Pancreas (tissue), 10 donors: ENCODE measurements around the gene PRPF4. TPM values are rescaled to one million over a fixed set of nuclear protein-coding genes. Genes with fewer than 3 reads are reported as not detected.
"Not testable (repeated sequence)": the region's sequence is repeated elsewhere in the genome, so short reads cannot be mapped to it uniquely, and the experiment has no call there.

Experiments used
- ATAC-seq, 4 donors: fragments of 200-7000 bp; cut with Tn5 transposase; one replicate each; pipeline versions ENCODE4 v1.8.0 to v1.9.1; 2020; ENCODE audit warnings: mild to moderate bottlenecking in 4 of 4, moderate library complexity in 4 of 4
- DNase-seq, 6 donors: peaks; one replicate each; pipeline ENCODE4 v3.0.0-alpha.2; 2020
- FAIRE-seq: peaks from 2 replicates; lab custom pipeline; 2012; peaks lifted over from hg19 to GRCh38; lab: Jason Lieb, UNC
- H3K27ac ChIP-seq, 4 donors: fragments of 200-600 bp; sonication (generic); 1 replicate in 3 of 4; 2 replicates in 1 of 4; pipeline versions ENCODE4 v1.5.0 to v1.8.0; 2020
- H3K27me3 ChIP-seq, 4 donors: fragments of 200-600 bp; one replicate each; pipeline ENCODE4 v1.8.0; 2021
- H3K36me3 ChIP-seq, 3 donors: fragments of 200-600 bp; sonication (generic) in 1 of 3; one replicate each; pipeline versions ENCODE4 v1.5.0 to v1.8.0; 2020 to 2021
- H3K4me1 ChIP-seq, 3 donors: fragments of 200-600 bp; one replicate each; pipeline ENCODE4 v1.8.0; 2021
- H3K4me3 ChIP-seq, 4 donors: fragments of 200-600 bp; sonication (generic) in 2 of 4; one replicate each; pipeline versions ENCODE4 v1.5.0 to v1.8.0; 2020 to 2021
- H3K9me3 ChIP-seq, 4 donors: fragments of 200-600 bp; one replicate each; pipeline ENCODE4 v1.8.0; 2021
- WGBS, 2 donors: extraction: QIAGEN DNeasy Blood & Tissue Kit; methylation state at CpG; one replicate each; pipeline ENCODE4 v1.1.7; 2013; 5-methylcytosine and 5-hydroxymethylcytosine counted together
- intact Hi-C, 3 donors: fragments of 100-400 bp; cut with DNase I; formaldehyde crosslinking; loops; one replicate each; pipeline versions ENCODE4 v1.11.1 to v1.14.2; 2022
- polyA plus RNA-seq, 2 donors: library from polyadenylated mRNA; stranded (reverse); fragments of 200-250 nt; gene quantifications; one replicate each; pipeline ENCODE4 v1.2.3, GENCODE V29; 2013
- total RNA-seq, 6 donors: library from RNA; stranded (reverse); fragmentation: NEBNext Ultra II Directional in 4 of 6; extraction: Animal tissue kit (Norgen Biotek cat#: 25700) in 4 of 6; gene quantifications; one replicate each; pipeline versions ENCODE4 v1.2.1 to v1.2.4, GENCODE V29; 2021 to 2023
- TF ChIP-seq, protein P1 (sequence below), 4 donors: fragments of 200-600 bp; sonication (generic) in 3 of 4; IDR thresholded peaks; one replicate each; pipeline versions ENCODE4 v1.5.0 to v1.8.0; 2021; ENCODE audit warnings: antibody characterized with exemption in 4 of 4
- donor health status: healthy with polysubstance abuse.
- donor health status: DM: no; HTN: no; CAD: no; lungs with moderate emphysema.
- donor health status: DM: no; HTN: no; CAD: no.
- donor health status: control.
- donor health status: control.
- donor health status: Bipolar disorder and iron deficiency.
- donor health status: DM: yes; HTN: yes; CAD: no.
- donor health status: DM: no; HTN: no; CAD: no.
- donor health status: DM: no; HTN: no; CAD: no.
- donor health status: DM: yes; HTN: yes; CAD: no.

Gene PRPF4
- total and polyA plus RNA-seq, 8 donors = 5.1 to 10.8 (median 8.4) TPM

- TF ChIP-seq, protein P1, sequence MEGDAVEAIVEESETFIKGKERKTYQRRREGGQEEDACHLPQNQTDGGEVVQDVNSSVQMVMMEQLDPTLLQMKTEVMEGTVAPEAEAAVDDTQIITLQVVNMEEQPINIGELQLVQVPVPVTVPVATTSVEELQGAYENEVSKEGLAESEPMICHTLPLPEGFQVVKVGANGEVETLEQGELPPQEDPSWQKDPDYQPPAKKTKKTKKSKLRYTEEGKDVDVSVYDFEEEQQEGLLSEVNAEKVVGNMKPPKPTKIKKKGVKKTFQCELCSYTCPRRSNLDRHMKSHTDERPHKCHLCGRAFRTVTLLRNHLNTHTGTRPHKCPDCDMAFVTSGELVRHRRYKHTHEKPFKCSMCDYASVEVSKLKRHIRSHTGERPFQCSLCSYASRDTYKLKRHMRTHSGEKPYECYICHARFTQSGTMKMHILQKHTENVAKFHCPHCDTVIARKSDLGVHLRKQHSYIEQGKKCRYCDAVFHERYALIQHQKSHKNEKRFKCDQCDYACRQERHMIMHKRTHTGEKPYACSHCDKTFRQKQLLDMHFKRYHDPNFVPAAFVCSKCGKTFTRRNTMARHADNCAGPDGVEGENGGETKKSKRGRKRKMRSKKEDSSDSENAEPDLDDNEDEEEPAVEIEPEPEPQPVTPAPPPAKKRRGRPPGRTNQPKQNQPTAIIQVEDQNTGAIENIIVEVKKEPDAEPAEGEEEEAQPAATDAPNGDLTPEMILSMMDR (IDR thresholded peaks at IDR 0.05) = no peak
- Histone ChIP-seq H3K4me1 (peaks cover 0 to 13% (median 5%) of the 10 kb centered on the region in 3 donors), H3K9me3 (no peaks in the 10 kb centered on the region), H3K27ac (no peak overlapping the region), H3K4me3 (no peak overlapping the region), H3K27me3 (no peaks in the 10 kb centered on the region), H3K36me3 (peaks cover 0 to 53% (median 30%) of the 10 kb centered on the region in 3 donors)
- intact Hi-C loops = no loop called here
- 85 to 89% methylated on average over 4 of the region's 4 CpGs for WGBS, 2 donors
- FAIRE-seq (no peak), DNase-seq (no peak), ATAC-seq (no peak)
Observed at GRCh38 chr9:113278840-113279239, 3.4 kb downstream of the PRPF4 start.

- peaks cover 0 to 5% (median 2%) of the 10 kb centered on the region in 3 donors for H3K4me1 ChIP-seq
- H3K36me3 ChIP-seq = peaks cover 0 to 73% (median 42%) of the 10 kb centered on the region in 3 donors
- H3K27me3 ChIP-seq = no peaks in the 10 kb centered on the region
- ATAC-seq = no peak
- no peak overlapping the region for H3K27ac ChIP-seq
- H3K4me3 ChIP-seq = no peak overlapping the region
- intact Hi-C loops = no loop called here
- H3K9me3 ChIP-seq = no peaks in the 10 kb centered on the region
- DNase-seq = no peak
- 96 to 97% methylated on average over 4 of the region's 4 CpGs for WGBS, 2 donors
- TF ChIP-seq, protein P1 (IDR thresholded peaks at IDR 0.05) = no peak
- no peak for FAIRE-seq
Observed at GRCh38 chr9:113281356-113281755, 5.9 kb downstream of the PRPF4 start.

- TF ChIP-seq, protein P1 (IDR thresholded peaks at IDR 0.05) = no peak
- peaks cover 7 to 84% (median 56%) of the 10 kb centered on the region in 3 donors for H3K36me3 ChIP-seq
- ATAC-seq (no peak), DNase-seq (no peak), FAIRE-seq (no peak)
- no peaks in the 10 kb centered on the region for H3K9me3 ChIP-seq
- H3K27me3 ChIP-seq = no peaks in the 10 kb centered on the region
- H3K4me1 ChIP-seq = no peaks in the 10 kb centered on the region
- no peak overlapping the region for H3K4me3 ChIP-seq
- intact Hi-C loops = no loop called here
- H3K27ac ChIP-seq = no peak overlapping the region
- 93 to 97% methylated on average over 2 of the region's 2 CpGs for WGBS, 2 donors
Observed at GRCh38 chr9:113289091-113289490, 13.6 kb downstream of the PRPF4 start.

DNA sequence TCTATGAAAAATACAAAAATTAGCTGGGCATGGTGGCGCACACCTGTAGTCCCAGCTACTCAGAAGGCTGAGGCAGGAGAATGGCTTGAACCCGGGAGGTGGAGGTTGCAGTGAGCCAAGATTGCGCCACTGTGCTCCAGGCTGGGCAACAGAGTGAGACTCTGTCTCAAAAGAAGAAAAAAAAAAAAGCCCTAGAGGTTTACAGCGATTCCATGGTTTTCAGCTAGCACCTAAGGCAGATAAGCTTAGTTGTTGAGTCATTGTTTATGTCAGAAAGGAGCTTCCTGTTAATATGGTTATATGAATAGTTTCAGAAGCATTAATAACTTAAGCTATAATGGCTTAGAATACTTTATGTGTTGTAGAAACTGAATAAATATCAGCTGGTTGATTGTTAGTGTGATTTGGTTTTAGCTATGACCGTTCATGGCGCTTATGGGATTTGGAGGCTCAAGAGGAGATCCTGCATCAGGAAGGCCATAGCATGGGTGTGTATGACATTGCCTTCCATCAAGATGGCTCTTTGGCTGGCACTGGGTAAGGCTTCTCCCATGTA is 14.7 kb downstream of the PRPF4 start:
- no peak for DNase-seq
- TF ChIP-seq, protein P1 (IDR thresholded peaks at IDR 0.05) = no peak
- Histone ChIP-seq H3K4me3 (no peak overlapping the region), H3K27me3 (no peaks in the 10 kb centered on the region), H3K9me3 (no peaks in the 10 kb centered on the region), H3K4me1 (no peaks in the 10 kb centered on the region), H3K36me3 (peaks cover 7 to 74% (median 47%) of the 10 kb centered on the region in 3 donors), H3K27ac (no peak overlapping the region)
- ATAC-seq = no peak
- 93 to 95% methylated on average over 6 of the region's 6 CpGs for WGBS, 2 donors
- no peak for FAIRE-seq
- intact Hi-C loops = no loop called here

- H3K36me3 ChIP-seq = peaks cover 7 to 46% (median 28%) of the 10 kb centered on the region in 3 donors
- no peak for DNase-seq
- WGBS, 2 donors = 84 to 88% methylated on average over 7 of the region's 7 CpGs
- ATAC-seq = no peak
- H3K4me3 ChIP-seq = no peak overlapping the region
- intact Hi-C loops = no loop called here
- no peaks in the 10 kb centered on the region for H3K27me3 ChIP-seq
- no peak for FAIRE-seq
- no peaks in the 10 kb centered on the region for H3K9me3 ChIP-seq
- TF ChIP-seq, protein P1 (IDR thresholded peaks at IDR 0.05) = no peak
- no peak overlapping the region for H3K27ac ChIP-seq
- no peaks in the 10 kb centered on the region for H3K4me1 ChIP-seq
Observed at GRCh38 chr9:113293285-113293878, 17.9 kb downstream of the PRPF4 start.

GRCh38 chr9:113296247-113296646 is 20.8 kb downstream of the PRPF4 start:
- WGBS, 2 donors = 82 to 86% methylated on average over 8 of the region's 8 CpGs
- H3K27ac ChIP-seq, H3K4me1 ChIP-seq, H3K27me3 ChIP-seq, H3K9me3 ChIP-seq, intact Hi-C loops, FAIRE-seq, ATAC-seq, H3K4me3 ChIP-seq, DNase-seq: not testable (repeated sequence)
- peaks cover 3 to 18% (median 10%) of the 10 kb centered on the region in 3 donors for H3K36me3 ChIP-seq
